C4-2B (cell line): Measurements from ENCODE around the gene COL6A5.

Source experiments
- H3K27ac ChIP-seq: fragments of 450-650 bp; 2 replicates; pipeline ENCODE4 v1.5.1; 2017
- CTCF ChIP-seq: fragments of 450-650 bp; conservative IDR thresholded peaks from 2 replicates; pipeline ENCODE4 v1.5.1; 2017; ENCODE audit warnings: mild to moderate bottlenecking
- ZFX ChIP-seq: fragments of 450-650 bp; IDR thresholded peaks from 2 replicates; pipeline ENCODE4 v1.6.1; 2017

COL6A5 gene

GRCh38 chr3:130519754-130520153 lies 174.3 kb downstream of the COL6A5 start:
- TF ChIP-seq CTCF (no peak), ZFX (no peak)
- H3K27ac ChIP-seq: no peak overlapping the region

GRCh38 chr3:130522399-130522798 lies 176.9 kb downstream of the COL6A5 start:
- TF ChIP-seq ZFX (no peak), CTCF (no peak)
- no peak overlapping the region for H3K27ac ChIP-seq

GRCh38 chr3:130527426-130527825 lies 182.0 kb downstream of the COL6A5 start:
- TF ChIP-seq CTCF: no peak
- no peak for TF ChIP-seq ZFX
- H3K27ac ChIP-seq: no peak overlapping the region

- TF ChIP-seq CTCF (no peak), ZFX (no peak)
These were observed 182.6 kb downstream of the COL6A5 start for GRCh38 chr3:130528120-130528519.

GRCh38 chr3:130529486-130530215 lies 184.2 kb downstream of the COL6A5 start:
- TF ChIP-seq CTCF (no peak), ZFX (no peak)
- no peak overlapping the region for H3K27ac ChIP-seq

More at GRCh38 chr3:130528120-130528519, 182.6 kb downstream of the COL6A5 start:
- no peak overlapping the region for H3K27ac ChIP-seq

GRCh38 chr3:130533247-130533646 lies 187.8 kb downstream of the COL6A5 start:
- no peak overlapping the region for H3K27ac ChIP-seq
- TF ChIP-seq CTCF (no peak), ZFX (no peak)
